Measurements from ENCODE around the gene ZNF93.
"Not testable (repeated sequence)": the region's sequence is repeated elsewhere in the genome, so short reads cannot be mapped to it uniquely, and the experiment has no call there.

Gene ZNF93

GRCh38 chr19:19909654-19910053 lies 8.9 kb downstream of the ZNF93 start:
- no peak for TF ChIP-seq CTCF (IDR thresholded peaks at IDR 0.05; ENCODE audit: low read depth, low read length)
- H3K4me3 ChIP-seq (ENCODE audit: low read depth, low read length), result no peak overlapping the region
- DNase-seq (ENCODE audit: low read depth, low spot score), result no peak
- in situ Hi-C loops (cut with HindIII; ENCODE audit: low sequenced_read_pairs), result no loop called here

DNA sequence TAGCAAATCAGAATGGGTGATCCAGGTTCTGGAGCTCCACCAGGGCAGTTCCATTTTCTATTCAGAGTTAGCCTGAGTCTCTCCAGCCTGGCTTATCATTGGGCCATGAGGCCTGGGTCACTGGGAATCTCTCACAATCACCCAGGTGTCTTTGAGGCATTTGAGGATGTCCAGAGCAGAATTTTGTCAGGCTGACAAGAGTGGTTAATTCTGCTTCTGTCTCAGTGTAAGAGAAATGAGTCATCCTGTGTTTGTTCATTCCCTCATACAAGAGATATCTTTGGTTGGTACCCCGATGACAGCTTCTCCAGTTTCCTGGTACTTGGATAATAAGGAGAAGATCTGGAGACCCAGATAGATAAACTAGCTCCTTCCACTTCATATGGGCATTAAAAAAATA lies 10.4 kb downstream of the ZNF93 start:
- in situ Hi-C loops (cut with HindIII; ENCODE audit: low sequenced_read_pairs), result no loop called here
- no peak for TF ChIP-seq CTCF (IDR thresholded peaks at IDR 0.05; ENCODE audit: low read depth, low read length)
- H3K4me3 ChIP-seq (ENCODE audit: low read depth, low read length), result no peak overlapping the region
- DNase-seq (ENCODE audit: low read depth, low spot score), result peak; percentile 7

GRCh38 chr19:19914596-19914995 lies 13.8 kb downstream of the ZNF93 start:
- no peak for TF ChIP-seq CTCF (IDR thresholded peaks at IDR 0.05; ENCODE audit: low read depth, low read length)
- no peak for DNase-seq (ENCODE audit: low read depth, low spot score)
- H3K4me3 ChIP-seq (ENCODE audit: low read depth, low read length), result no peak overlapping the region
- in situ Hi-C loops (cut with HindIII; ENCODE audit: low sequenced_read_pairs), result no loop called here

DNA sequence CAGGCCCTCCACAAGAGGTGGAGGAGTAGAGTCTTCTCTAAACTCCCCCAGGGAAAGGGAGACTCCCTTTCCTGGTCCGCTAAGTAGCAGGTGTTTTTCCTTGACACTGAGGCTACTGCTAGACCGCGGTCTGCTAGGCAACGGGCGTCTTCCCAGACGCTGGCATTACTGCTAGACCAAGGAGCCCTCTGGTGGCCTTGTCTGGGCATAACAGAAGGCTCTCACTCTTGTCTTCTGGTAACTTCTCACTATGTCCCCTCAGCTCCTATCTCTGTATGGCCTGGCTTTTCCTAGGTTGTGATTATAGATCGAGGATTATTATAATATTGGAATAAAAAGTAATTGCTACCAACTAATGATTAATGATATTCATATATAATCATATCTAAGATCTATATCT lies 29.7 kb downstream of the ZNF93 start:
- TF ChIP-seq CTCF (IDR thresholded peaks at IDR 0.05; ENCODE audit: low read depth, low read length), result peak; percentile 5
- DNase-seq (ENCODE audit: low read depth, low spot score); in situ Hi-C loops (cut with HindIII; ENCODE audit: low sequenced_read_pairs); H3K4me3 ChIP-seq (ENCODE audit: low read depth, low read length): not testable (repeated sequence)

GRCh38 chr19:19933432-19934314 lies 32.9 kb downstream of the ZNF93 start:
- H3K4me3 ChIP-seq (ENCODE audit: low read depth, low read length); in situ Hi-C loops (cut with HindIII; ENCODE audit: low sequenced_read_pairs): not testable (repeated sequence)
- peak; percentile 3 for DNase-seq (ENCODE audit: low read depth, low spot score)

GRCh38 chr19:19937403-19937802 lies 36.7 kb downstream of the ZNF93 start:
- no peak for DNase-seq (ENCODE audit: low read depth, low spot score)
- in situ Hi-C loops (cut with HindIII; ENCODE audit: low sequenced_read_pairs), result no loop called here
- no peak for TF ChIP-seq CTCF (IDR thresholded peaks at IDR 0.05; ENCODE audit: low read depth, low read length)
- H3K4me3 ChIP-seq (ENCODE audit: low read depth, low read length), result no peak overlapping the region

DNA sequence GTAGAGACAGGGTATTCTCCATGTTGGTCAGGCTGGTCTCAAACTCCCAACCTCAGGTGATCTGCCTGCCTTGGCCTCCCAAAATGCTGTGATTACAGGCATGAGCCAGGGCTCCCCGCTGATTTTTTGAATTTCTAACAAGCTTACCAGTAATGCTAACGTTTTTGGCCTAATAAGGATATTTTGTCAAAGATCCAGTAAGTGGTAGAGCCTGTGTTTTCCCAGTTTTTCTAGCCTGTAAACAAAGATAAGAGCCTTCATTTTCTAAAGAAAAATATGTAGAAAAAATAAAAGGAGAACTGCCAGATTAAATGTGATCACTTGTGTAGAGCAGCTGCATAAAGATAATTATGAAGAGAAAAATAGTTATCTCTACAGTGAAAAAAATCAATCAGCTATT lies 37.7 kb downstream of the ZNF93 start:
- no peak for TF ChIP-seq CTCF (IDR thresholded peaks at IDR 0.05; ENCODE audit: low read depth, low read length)
- DNase-seq (ENCODE audit: low read depth, low spot score), result no peak
- in situ Hi-C loops (cut with HindIII; ENCODE audit: low sequenced_read_pairs), result no loop called here
- no peak overlapping the region for H3K4me3 ChIP-seq (ENCODE audit: low read depth, low read length)

All from astrocyte of the spinal cord (primary cell).